GM12892 (cell line): ENCODE results near the gene PIK3C2A. TPM values are rescaled to one million over a fixed set of nuclear protein-coding genes. Genes with fewer than 3 reads are reported as not detected.
A peak's percentile ranks its signal among the peaks of the same experiment; 100 is the strongest.
"Not testable (repeated sequence)": the region's sequence is repeated elsewhere in the genome, so short reads cannot be mapped to it uniquely, and the experiment has no call there.

Experiments
- DNase-seq: peaks from one replicate; pipeline ENCODE4 v3.0.0; 2011; ENCODE audit not compliant: insufficient read length
- FAIRE-seq: peaks from 2 replicates; lab custom pipeline; 2011; peaks lifted over from hg19 to GRCh38; lab: Jason Lieb, UNC
- POLR2A ChIP-seq: IDR thresholded peaks from 2 replicates; pipeline ENCODE4 v1.6.1; 2011; ENCODE audit warnings: low read depth, low read length, control low read depth
- POLR2AphosphoS5 ChIP-seq: IDR thresholded peaks from 2 replicates; pipeline ENCODE4 v1.6.1; 2011; ENCODE audit warnings: low read depth, low read length, control low read depth
- TAF1 ChIP-seq: IDR thresholded peaks from 2 replicates; pipeline ENCODE4 v1.6.1; 2011; ENCODE audit warnings: low read depth, mild to moderate bottlenecking, control low read depth, low read length, borderline replicate concordance
- polyA plus RNA-seq: library from polyadenylated mRNA; unstranded; fragments of >200 nt; gene quantifications from one replicate; pipeline ENCODE4 v1.2.1, GENCODE V29; 2012; ENCODE audit warnings: missing spikeins, inconsistent platforms; ENCODE audit not compliant: missing spikeins

PIK3C2A gene, protein sequence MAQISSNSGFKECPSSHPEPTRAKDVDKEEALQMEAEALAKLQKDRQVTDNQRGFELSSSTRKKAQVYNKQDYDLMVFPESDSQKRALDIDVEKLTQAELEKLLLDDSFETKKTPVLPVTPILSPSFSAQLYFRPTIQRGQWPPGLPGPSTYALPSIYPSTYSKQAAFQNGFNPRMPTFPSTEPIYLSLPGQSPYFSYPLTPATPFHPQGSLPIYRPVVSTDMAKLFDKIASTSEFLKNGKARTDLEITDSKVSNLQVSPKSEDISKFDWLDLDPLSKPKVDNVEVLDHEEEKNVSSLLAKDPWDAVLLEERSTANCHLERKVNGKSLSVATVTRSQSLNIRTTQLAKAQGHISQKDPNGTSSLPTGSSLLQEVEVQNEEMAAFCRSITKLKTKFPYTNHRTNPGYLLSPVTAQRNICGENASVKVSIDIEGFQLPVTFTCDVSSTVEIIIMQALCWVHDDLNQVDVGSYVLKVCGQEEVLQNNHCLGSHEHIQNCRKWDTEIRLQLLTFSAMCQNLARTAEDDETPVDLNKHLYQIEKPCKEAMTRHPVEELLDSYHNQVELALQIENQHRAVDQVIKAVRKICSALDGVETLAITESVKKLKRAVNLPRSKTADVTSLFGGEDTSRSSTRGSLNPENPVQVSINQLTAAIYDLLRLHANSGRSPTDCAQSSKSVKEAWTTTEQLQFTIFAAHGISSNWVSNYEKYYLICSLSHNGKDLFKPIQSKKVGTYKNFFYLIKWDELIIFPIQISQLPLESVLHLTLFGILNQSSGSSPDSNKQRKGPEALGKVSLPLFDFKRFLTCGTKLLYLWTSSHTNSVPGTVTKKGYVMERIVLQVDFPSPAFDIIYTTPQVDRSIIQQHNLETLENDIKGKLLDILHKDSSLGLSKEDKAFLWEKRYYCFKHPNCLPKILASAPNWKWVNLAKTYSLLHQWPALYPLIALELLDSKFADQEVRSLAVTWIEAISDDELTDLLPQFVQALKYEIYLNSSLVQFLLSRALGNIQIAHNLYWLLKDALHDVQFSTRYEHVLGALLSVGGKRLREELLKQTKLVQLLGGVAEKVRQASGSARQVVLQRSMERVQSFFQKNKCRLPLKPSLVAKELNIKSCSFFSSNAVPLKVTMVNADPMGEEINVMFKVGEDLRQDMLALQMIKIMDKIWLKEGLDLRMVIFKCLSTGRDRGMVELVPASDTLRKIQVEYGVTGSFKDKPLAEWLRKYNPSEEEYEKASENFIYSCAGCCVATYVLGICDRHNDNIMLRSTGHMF (N-terminal part only)
- polyA plus RNA-seq, result 18.5 TPM

DNA sequence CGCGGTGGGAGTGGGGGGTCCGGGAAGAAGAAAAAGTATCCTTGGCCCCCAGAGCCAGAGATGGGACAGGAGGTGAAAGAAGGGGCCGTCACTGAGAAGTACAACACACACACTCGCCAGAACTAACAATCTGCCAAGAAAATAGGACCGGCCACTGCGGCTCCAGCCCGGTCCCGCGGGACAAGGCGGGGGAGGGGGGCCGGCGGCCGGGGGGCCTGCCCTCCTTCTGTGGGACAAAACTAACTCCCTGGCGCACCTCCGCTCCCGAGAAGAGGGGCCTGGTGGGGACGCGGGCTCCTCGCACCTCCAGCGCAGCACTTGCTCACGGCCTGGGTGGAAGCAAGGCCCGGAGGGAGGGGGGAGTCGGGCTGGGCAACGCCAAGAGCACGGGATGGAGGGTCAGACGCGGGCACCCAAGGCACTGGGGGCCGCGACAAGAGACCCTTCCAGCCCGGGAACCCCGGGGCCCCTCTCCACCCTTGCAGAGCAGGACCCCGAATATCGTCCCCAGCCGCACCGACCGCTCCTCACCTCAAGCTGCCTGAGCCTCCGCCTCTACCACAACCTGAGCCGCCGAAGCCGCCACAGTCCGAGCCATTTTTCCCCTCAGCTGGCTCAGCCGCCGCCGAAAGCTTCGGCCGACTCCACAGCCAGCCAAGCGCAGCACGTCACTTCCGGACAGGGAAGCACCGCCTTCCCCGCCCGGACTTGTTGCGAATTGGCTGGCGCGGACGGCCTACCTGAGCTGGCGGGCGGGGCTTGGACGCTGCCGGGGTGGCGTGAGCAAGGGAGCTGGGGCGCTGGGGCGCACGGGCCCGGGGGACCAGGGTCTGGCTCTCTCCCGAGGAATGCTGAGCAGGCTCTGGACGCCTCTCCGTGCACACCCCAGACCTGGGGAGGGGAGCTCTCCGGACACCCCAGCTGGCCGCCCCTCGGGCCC is at the start of gene PIK3C2A:
TSS of gene PIK3C2A (minus strand) at position 670 of the 940 bp plus-strand sequence. CDS start 38,245 bp downstream, outside the sequence.
- FAIRE-seq (peak; percentile 100), DNase-seq (peak; percentile 88)
- TF ChIP-seq TAF1 (peak; percentile 70), POLR2A (peak; percentile 92), POLR2AphosphoS5 (peak; percentile 78; the same call in 1 of the 2 replicates)

DNA sequence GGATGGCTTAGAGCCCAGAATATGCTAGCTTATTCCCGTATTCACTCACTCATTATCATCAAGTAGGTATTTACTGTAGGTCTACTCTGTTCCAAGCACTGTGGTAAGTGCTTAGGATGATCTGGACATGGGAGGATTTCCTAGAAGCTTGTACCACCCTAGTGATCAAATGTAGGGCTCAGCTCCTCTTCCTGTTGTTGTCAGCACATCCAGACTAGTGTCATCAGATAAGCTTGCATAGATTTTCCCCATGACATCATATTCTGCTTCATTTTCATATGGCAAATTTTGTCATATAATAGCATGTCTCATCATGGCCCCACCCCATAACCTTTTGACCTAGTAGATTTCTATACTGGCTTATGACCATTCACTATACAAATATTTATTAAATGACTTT is 49.4 kb upstream of the PIK3C2A start:
- DNase-seq, result no peak
- FAIRE-seq, result no peak
- TF ChIP-seq TAF1, result no peak
- no peak for TF ChIP-seq POLR2AphosphoS5
- no peak for TF ChIP-seq POLR2A

DNA sequence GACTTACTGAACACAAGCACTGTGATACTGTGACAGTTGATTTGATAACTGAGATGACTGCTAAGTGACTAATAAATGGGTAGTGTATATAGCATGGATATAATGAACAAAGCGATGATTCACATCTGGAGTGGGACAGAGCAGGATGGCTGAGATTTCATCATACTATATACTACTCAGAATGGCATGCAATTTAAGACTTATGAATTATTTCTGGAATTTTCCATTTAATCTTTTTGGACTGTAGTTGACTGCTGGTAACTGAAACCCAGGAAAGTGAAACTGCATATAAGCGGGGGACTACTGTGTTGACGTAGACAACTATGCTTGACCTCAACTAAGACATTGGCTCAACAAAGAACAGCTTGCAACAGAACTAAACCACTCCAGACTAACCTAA is 48.7 kb upstream of the PIK3C2A start:
- no peak for DNase-seq

DNA sequence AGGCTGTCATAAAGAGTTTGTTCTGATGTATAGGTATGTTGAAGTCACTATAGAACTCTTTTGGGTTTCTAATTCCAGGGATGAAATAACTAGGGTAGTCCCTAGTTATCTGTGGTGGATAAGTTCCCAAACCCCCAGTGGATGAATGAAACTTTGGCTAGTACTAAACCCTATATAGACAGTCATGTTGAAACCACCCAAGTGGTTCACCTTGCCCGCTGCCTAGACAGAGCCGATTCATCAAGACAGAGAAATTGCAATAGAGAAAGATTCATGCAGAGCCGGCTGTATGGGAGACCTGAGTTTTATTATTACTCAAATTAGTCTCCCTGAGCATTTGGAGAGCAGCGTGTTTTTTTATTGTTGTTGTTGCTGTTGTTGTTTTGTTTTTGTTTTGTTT is 44.9 kb upstream of the PIK3C2A start:
- FAIRE-seq (no peak), DNase-seq (no peak)
- TF ChIP-seq POLR2AphosphoS5 (no peak), TAF1 (no peak), POLR2A (no peak)

More for the DNA sequence above, 48.7 kb upstream of the PIK3C2A start:
- FAIRE-seq, result no peak
- no peak for TF ChIP-seq TAF1
- no peak for TF ChIP-seq POLR2A
- TF ChIP-seq POLR2AphosphoS5, result no peak

DNA sequence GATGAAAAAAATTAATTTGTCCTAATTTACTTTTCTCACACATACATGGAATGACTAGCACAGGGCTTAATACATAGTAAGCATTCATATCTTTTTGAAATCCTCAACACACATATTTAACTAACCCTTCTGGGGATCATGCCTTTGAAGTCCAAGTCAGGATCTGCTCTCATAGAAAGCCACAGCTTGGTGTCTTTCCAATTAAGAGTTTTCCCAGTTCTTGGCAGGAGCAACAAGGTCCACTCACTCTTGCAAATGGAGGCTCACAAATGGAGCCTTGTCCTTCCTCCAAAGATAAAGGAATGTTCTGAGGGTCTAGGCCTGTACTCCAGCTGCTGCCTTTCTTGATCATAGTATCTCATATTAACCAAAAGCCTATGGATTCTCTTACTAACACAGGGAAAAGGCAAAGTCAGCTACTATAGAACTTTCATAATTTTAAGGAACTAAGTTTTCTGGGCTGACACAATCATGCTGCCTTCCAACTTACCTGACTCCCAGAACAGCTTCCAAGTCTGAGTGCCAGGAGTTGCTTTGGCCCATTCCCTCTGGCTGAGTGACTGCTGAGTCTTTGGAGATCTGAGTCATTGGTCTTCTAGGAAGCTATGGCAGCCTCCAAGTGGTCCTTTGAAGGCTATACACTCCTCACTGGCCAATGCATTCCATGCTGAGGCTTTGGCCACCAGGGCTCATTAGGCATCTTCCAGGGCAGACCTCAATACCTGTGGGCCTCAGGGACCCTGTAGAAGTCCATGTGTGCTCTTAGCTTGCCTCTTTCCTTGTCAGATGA is 43.0 kb upstream of the PIK3C2A start:
- TF ChIP-seq POLR2A (no peak), POLR2AphosphoS5 (no peak), TAF1 (no peak)

DNA sequence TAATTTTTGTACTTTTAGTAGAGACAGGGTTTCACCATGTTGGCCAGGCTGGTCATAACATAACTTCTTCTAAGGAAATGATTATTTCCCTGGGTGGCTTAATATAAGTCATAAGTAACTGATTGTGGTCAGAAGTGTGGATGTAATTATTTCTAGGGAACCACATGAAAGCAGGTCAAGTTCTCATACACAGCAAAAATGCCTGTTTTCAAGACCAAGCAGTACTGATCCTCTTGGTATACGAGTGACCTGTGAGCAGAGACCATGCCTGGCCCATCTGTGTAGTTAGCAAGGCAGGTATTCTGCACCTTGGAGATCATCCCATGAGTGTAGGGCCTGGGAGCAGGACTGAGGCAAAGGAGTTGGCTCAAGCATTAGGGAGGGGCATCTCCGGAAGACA is 36.3 kb upstream of the PIK3C2A start:
- TF ChIP-seq POLR2AphosphoS5, result no peak
- DNase-seq, result no peak
- no peak for FAIRE-seq

More for the DNA sequence above, 43.0 kb upstream of the PIK3C2A start:
- DNase-seq, result no peak
- FAIRE-seq, result no peak

DNA sequence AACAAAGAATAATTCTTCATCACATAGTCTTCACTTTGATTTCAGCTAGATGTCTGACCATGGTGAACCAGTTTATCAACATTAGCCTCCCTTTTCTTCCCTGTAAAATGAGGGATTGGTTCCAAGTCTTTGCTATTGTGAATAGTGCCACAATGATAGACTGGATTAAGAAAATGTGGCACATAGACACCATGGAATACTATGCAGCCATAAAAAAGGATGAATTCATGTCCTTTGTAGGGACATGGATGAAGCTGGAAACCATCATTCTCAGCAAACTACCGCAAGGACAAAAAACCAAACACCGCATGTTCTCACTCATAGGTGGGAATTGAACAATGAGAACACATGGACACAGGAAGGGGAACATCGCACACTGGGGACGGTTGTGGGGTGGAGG is 35.2 kb upstream of the PIK3C2A start:
- not testable (repeated sequence) for FAIRE-seq, DNase-seq

DNA sequence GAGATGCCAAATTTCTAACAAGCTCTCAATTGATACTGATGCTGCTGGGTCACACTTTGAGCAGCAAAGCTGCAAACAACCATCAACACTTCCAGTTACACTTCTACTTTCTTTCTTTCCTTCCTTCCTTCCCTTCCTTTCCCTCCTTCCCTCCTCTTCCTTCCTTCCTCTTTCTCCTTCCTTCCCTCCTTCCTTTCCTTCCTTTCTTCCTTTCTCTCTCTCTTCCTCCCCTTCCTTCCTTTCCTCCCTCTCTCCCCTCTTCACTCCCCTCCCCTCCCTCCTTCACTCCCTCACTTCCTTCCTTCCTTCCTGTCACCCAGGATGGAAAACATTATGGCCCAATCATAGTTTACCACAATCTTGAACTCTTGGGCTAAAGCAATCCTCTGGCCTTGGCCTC is 33.0 kb upstream of the PIK3C2A start:
- FAIRE-seq, result no peak
- no peak for DNase-seq
- TF ChIP-seq POLR2A, result no peak
- no peak for TF ChIP-seq POLR2AphosphoS5
- TF ChIP-seq TAF1, result no peak

DNA sequence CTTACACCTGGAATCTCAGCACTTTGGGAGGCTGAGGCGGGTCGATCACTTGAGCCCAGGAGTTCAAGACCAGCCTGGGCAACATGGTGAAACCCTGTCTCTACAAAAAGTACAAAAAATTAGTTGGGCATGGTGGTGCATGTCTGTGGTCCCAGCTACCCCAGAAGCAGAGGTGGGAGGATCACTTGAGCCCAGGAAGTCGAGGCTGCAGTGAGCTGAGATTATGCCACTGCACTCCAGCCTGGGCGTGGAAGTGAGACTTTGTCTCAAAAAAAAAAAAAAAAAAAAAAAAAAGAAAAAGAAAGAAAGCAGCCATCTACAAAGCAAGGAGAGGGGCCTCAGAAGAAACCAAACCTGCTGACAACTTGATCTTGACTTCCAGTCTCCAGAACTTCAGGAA is 32.1 kb upstream of the PIK3C2A start:
- FAIRE-seq, DNase-seq: not testable (repeated sequence)

DNA sequence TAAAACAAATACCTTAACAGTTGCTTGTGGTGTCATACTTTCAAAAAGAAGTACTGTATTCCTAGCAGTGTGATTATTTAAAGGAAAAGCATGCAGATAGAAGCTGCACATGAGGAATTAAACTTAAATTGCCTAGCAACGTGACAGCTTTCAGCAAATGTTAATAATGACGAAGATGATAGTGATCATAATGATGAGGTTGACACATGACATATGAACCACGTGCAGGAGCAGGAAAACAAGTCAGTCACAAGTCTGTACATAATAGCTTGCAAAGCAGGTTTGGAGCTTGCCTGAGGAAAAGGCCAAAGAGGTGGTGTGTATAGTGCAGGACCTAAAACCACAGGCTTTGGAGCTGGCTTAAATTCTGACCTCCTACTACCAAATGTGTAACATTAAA is 30.6 kb upstream of the PIK3C2A start:
- DNase-seq, result no peak
- no peak for FAIRE-seq
- TF ChIP-seq TAF1, result no peak
- TF ChIP-seq POLR2A, result no peak
- no peak for TF ChIP-seq POLR2AphosphoS5
